ENCODE measurements around the gene RUNX1.

Gene RUNX1

GRCh38 chr21:34919406-34919805 is 129.7 kb downstream of the RUNX1 start:
- Mint-ChIP-seq H3K4me1 (peaks cover 37% of the 10 kb centered on the region), H3K4me3 (peak overlapping the region; percentile 18), H3K27ac (no peak overlapping the region), H3K36me3 (peaks cover 27% of the 10 kb centered on the region), H3K9me3 (no peaks in the 10 kb centered on the region), H3K27me3 (no peaks in the 10 kb centered on the region)
- no peak for DNase-seq (ENCODE audit: low spot score in 2 of 2)
- no peak for ATAC-seq (ENCODE audit: low read depth)

- ATAC-seq (ENCODE audit: low read depth) (no peak), DNase-seq (ENCODE audit: low spot score in 2 of 2) (no peak)
- Mint-ChIP-seq H3K9me3 (no peaks in the 10 kb centered on the region), H3K4me1 (peaks cover 39% of the 10 kb centered on the region), H3K27me3 (no peaks in the 10 kb centered on the region), H3K36me3 (peaks cover 24% of the 10 kb centered on the region), H3K27ac (no peak overlapping the region), H3K4me3 (no peak overlapping the region)
These were observed 132.7 kb downstream of the RUNX1 start for GRCh38 chr21:34916446-34916845.

DNA sequence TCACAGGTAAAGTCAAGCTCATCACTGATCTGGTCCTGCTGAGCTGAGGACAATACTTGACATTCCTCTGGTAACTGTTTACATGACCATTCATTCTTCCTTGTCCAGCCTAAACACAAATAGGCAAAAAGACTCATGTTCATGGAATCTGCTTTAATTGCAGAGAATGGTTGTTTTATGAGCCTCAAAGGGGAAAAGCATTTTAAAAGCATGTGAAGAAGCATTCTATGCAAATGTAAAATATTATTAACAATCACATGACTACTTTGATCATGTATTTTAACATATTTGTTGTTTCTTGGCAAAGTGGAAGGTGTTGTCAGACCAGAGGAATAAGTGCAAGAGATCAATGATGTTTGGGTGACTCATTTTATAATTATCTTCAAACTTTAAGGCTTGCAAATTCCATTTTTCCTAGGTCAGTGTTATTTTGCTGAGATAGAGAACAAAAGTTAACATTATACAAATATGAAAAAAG is 133.7 kb downstream of the RUNX1 start:
- H3K27ac Mint-ChIP-seq = no peak overlapping the region
- ATAC-seq (ENCODE audit: low read depth) = no peak
- H3K9me3 Mint-ChIP-seq = no peaks in the 10 kb centered on the region
- DNase-seq (ENCODE audit: low spot score in 2 of 2) = no peak
- no peaks in the 10 kb centered on the region for H3K27me3 Mint-ChIP-seq
- H3K36me3 Mint-ChIP-seq = peaks cover 23% of the 10 kb centered on the region
- H3K4me1 Mint-ChIP-seq = peaks cover 44% of the 10 kb centered on the region
- H3K4me3 Mint-ChIP-seq = no peak overlapping the region

GRCh38 chr21:34914239-34914638 is 134.9 kb downstream of the RUNX1 start:
- Mint-ChIP-seq H3K27ac (no peak overlapping the region), H3K27me3 (no peaks in the 10 kb centered on the region), H3K4me3 (no peak overlapping the region), H3K4me1 (peaks cover 42% of the 10 kb centered on the region), H3K9me3 (no peaks in the 10 kb centered on the region), H3K36me3 (peaks cover 25% of the 10 kb centered on the region)
- DNase-seq (ENCODE audit: low spot score in 2 of 2) (no peak), ATAC-seq (ENCODE audit: low read depth) (no peak)

DNA sequence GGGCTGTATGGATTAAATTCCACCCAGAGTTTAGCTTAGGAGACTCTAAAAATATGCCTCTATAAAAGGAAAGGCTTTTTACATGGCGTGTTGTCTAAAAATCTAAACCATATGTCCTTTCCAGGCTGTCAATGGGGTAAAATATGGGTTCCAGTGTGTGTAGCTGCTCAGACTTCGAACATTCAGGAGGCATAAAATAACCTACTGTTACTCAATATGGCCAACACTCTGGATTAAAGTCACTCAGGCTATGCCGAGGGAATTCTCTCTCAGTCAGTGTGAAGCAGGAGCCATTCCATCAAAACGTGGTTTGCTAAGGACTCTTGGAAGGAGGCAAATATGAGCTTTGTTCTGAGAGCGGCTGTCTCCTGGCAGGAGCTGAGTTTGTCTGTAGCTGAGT is 135.3 kb downstream of the RUNX1 start:
- H3K27ac Mint-ChIP-seq = no peak overlapping the region
- H3K4me1 Mint-ChIP-seq = peaks cover 44% of the 10 kb centered on the region
- DNase-seq (ENCODE audit: low spot score in 2 of 2) = no peak

GRCh38 chr21:34912022-34912945 is 136.8 kb downstream of the RUNX1 start:
- peak; percentile 31 for ATAC-seq (ENCODE audit: low read depth)
- H3K27me3 Mint-ChIP-seq = no peaks in the 10 kb centered on the region
- H3K36me3 Mint-ChIP-seq = peaks cover 22% of the 10 kb centered on the region
- H3K4me1 Mint-ChIP-seq = peaks cover 48% of the 10 kb centered on the region
- peak overlapping the region; percentile 54 for H3K27ac Mint-ChIP-seq
- peak overlapping the region; percentile 57 for H3K4me3 Mint-ChIP-seq
- no peaks in the 10 kb centered on the region for H3K9me3 Mint-ChIP-seq
- DNase-seq (ENCODE audit: low spot score in 2 of 2) = no peak

More for the DNA sequence above, 135.3 kb downstream of the RUNX1 start:
- H3K4me3 Mint-ChIP-seq = no peak overlapping the region
- ATAC-seq (ENCODE audit: low read depth) = no peak
- H3K36me3 Mint-ChIP-seq = peaks cover 25% of the 10 kb centered on the region
- H3K27me3 Mint-ChIP-seq = no peaks in the 10 kb centered on the region
- no peaks in the 10 kb centered on the region for H3K9me3 Mint-ChIP-seq

GRCh38 chr21:34911360-34911759 is 137.7 kb downstream of the RUNX1 start:
- no peaks in the 10 kb centered on the region for H3K9me3 Mint-ChIP-seq
- ATAC-seq (ENCODE audit: low read depth) = peak; percentile 86
- peaks cover 15% of the 10 kb centered on the region for H3K36me3 Mint-ChIP-seq
- H3K27me3 Mint-ChIP-seq = no peaks in the 10 kb centered on the region
- peak in 1 of 2 donors; percentile 21 for DNase-seq (ENCODE audit: low spot score in 2 of 2)
- H3K4me3 Mint-ChIP-seq = peak overlapping the region; percentile 57
- peaks cover 43% of the 10 kb centered on the region for H3K4me1 Mint-ChIP-seq
- H3K27ac Mint-ChIP-seq = peak overlapping the region; percentile 54

DNA sequence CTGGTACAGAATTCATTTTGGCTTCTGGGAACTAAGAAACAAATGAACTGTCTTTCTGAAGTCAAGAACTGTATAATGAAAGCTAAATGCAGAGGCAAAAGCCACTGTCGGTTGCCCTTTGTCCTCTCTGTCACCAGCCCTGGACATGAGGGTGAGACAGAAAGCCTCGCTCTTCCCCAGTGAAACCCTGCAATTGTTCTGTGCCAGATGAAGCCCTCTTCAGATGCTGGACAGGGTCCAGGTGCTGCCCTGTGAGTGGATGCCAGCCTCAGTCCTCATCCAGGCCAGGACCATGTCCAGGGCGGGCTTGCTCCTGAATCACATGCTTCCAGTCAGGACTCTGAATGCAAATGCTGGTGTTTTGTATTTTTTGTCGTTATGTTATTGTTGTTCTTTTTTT is 138.7 kb downstream of the RUNX1 start:
- Mint-ChIP-seq H3K4me3 (no peak overlapping the region), H3K4me1 (peaks cover 41% of the 10 kb centered on the region), H3K36me3 (peaks cover 13% of the 10 kb centered on the region), H3K9me3 (no peaks in the 10 kb centered on the region), H3K27ac (no peak overlapping the region), H3K27me3 (no peaks in the 10 kb centered on the region)
- DNase-seq (ENCODE audit: low spot score in 2 of 2) (no peak), ATAC-seq (ENCODE audit: low read depth) (no peak)

GRCh38 chr21:34909492-34910292 is 139.4 kb downstream of the RUNX1 start:
- DNase-seq (ENCODE audit: low spot score in 2 of 2) = no peak
- Mint-ChIP-seq H3K27me3 (no peaks in the 10 kb centered on the region), H3K4me1 (peaks cover 41% of the 10 kb centered on the region), H3K9me3 (no peaks in the 10 kb centered on the region), H3K4me3 (no peak overlapping the region), H3K27ac (no peak overlapping the region), H3K36me3 (peaks cover 11% of the 10 kb centered on the region)
- no peak for ATAC-seq (ENCODE audit: low read depth)

DNA sequence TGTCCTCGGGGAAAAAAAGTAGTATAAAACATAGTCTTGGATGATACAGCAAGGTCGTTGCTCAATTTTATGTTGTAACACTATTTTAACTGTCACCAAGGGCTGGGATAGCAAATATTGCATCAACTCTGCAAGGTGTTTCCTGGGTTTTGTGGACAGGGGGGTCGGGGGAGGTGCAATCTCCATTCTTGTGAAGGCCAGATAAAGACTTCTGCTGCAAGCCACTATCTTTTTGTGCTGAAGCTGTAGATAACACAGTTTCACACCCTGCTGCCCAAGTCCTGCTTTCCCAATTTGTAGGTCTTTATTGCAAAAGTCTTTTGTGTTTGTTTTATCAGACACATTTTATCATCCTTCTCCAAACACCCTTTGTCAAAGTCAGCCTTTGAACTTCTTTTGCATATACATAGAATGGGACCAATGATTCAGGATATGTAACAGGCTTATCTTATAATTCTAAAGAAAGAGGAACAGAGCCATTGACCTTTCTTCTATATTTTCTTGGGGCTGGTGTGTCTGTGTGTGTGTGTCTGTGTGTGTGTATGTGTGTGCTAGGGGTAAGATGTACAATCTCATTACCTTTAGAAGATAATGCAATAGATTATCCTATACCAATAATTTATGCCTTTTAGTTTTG is 140.6 kb downstream of the RUNX1 start:
- H3K9me3 Mint-ChIP-seq = no peaks in the 10 kb centered on the region
- H3K27me3 Mint-ChIP-seq = no peaks in the 10 kb centered on the region
- ATAC-seq (ENCODE audit: low read depth) (no peak), DNase-seq (ENCODE audit: low spot score in 2 of 2) (no peak)
- no peak overlapping the region for H3K4me3 Mint-ChIP-seq
- H3K36me3 Mint-ChIP-seq = peaks cover 6% of the 10 kb centered on the region
- H3K4me1 Mint-ChIP-seq = peaks cover 41% of the 10 kb centered on the region
- H3K27ac Mint-ChIP-seq = no peak overlapping the region

- no peak overlapping the region for H3K27ac Mint-ChIP-seq
- H3K9me3 Mint-ChIP-seq = no peaks in the 10 kb centered on the region
- H3K4me1 Mint-ChIP-seq = peaks cover 38% of the 10 kb centered on the region
- ATAC-seq (ENCODE audit: low read depth) (no peak), DNase-seq (ENCODE audit: low spot score in 2 of 2) (no peak)
- H3K36me3 Mint-ChIP-seq = peaks cover 6% of the 10 kb centered on the region
- no peak overlapping the region for H3K4me3 Mint-ChIP-seq
- H3K27me3 Mint-ChIP-seq = no peaks in the 10 kb centered on the region
These were observed 141.4 kb downstream of the RUNX1 start for GRCh38 chr21:34907461-34908418.

DNA sequence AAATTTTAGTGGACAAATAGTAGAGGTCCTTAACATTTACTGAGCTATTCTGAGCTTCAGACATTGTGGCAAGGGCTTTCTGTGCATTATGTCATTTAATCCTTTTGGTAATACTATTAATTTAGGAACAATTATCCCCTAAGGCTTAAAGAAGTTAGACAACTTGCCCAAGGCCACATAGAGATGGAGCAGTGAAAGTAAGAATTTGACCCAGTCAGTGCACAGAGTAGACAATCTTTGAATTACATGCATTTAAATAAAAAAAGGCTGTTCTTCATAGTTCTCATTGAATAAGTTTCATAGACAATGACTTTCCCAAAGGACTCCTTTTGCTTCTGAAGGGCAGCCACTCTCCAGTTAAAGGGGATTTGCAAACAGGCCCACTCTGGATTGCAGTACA is 142.7 kb downstream of the RUNX1 start:
- Mint-ChIP-seq H3K9me3 (no peaks in the 10 kb centered on the region), H3K36me3 (peaks cover 4% of the 10 kb centered on the region), H3K27me3 (no peaks in the 10 kb centered on the region), H3K4me1 (peaks cover 24% of the 10 kb centered on the region), H3K27ac (no peak overlapping the region), H3K4me3 (no peak overlapping the region)
- no peak for ATAC-seq (ENCODE audit: low read depth)
- DNase-seq (ENCODE audit: low spot score in 2 of 2) = no peak

DNA sequence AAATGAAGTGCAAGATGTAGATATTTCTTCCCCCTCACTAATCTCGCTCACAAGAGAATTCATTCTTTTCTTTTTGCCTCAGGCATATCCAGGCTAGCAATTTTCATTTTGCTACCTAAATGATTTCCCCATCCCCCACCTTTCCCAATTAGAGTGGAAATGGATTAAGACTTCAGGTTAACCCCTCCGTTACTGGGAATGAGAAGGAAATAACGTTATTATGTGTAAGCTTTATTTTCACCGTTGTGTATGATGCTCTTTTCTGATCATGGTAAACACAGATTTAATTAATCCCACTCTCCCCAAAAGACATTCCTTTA is 143.9 kb downstream of the RUNX1 start:
- H3K4me1 Mint-ChIP-seq = peaks cover 15% of the 10 kb centered on the region

More for the DNA sequence above, 143.9 kb downstream of the RUNX1 start:
- Mint-ChIP-seq H3K27me3 (no peaks in the 10 kb centered on the region), H3K27ac (no peak overlapping the region), H3K4me3 (no peak overlapping the region), H3K9me3 (no peaks in the 10 kb centered on the region), H3K36me3 (peaks cover 2% of the 10 kb centered on the region)
- ATAC-seq (ENCODE audit: low read depth) (no peak), DNase-seq (ENCODE audit: low spot score in 2 of 2) (no peak)
